Neural cell (in vitro differentiated cells): Measurements from ENCODE around the gene ATP11C. TPM values are rescaled to one million over a fixed set of nuclear protein-coding genes. Genes with fewer than 3 reads are reported as not detected.

Experiments used
- H2AFZ ChIP-seq: fragments of 200-600, 300-800 bp; sonication (generic), shearing (Covaris generic); 2 replicates; pipeline ENCODE4 v1.6.0; 2014; ENCODE audit warnings: low read depth, mild to moderate bottlenecking, antibody characterized with exemption, low read length, moderate library complexity
- H3F3A ChIP-seq: fragments of 200-600 bp; shearing (Covaris generic); 2 replicates; pipeline ENCODE4 v1.6.1; 2016; ENCODE audit warnings: mild to moderate bottlenecking, moderate library complexity, mixed read lengths, antibody characterized with exemption, low read length; ENCODE audit not compliant: insufficient read depth, poor library complexity, severe bottlenecking
- H3K27ac ChIP-seq: fragments of 200-600, 300-800 bp; sonication (generic), shearing (Covaris generic); 2 replicates; pipeline ENCODE4 v1.5.1; 2014; ENCODE audit warnings: mild to moderate bottlenecking, low read length, moderate library complexity
- H3K27me3 ChIP-seq: fragments of 300-800, 200-600 bp; sonication (generic), shearing (Covaris generic); 2 replicates; pipeline ENCODE4 v1.6.0; 2014; ENCODE audit warnings: mild to moderate bottlenecking, low read depth, low read length, moderate library complexity; ENCODE audit not compliant: insufficient read depth
- H3K36me3 ChIP-seq: fragments of 300-800, 200-600 bp; sonication (generic), shearing (Covaris generic); 2 replicates; pipeline ENCODE4 v1.5.1; 2014; ENCODE audit warnings: mild to moderate bottlenecking, antibody characterized with exemption, low read length, moderate library complexity; ENCODE audit not compliant: insufficient read depth
- H3K4me2 ChIP-seq: fragments of 300-800, 200-600 bp; sonication (generic), shearing (Covaris generic); 2 replicates; pipeline ENCODE4 v1.6.0; 2014; ENCODE audit warnings: mild to moderate bottlenecking, low read length
- H3K4me3 ChIP-seq: fragments of 300-800, 200-600 bp; sonication (generic), shearing (Covaris generic); 2 replicates; pipeline ENCODE4 v1.5.1; 2014; ENCODE audit warnings: mild to moderate bottlenecking, low read length, moderate library complexity
- H3K79me2 ChIP-seq: fragments of 200-600 bp; shearing (Covaris generic); replicated peaks from 2 replicates; pipeline ENCODE4 v1.6.0; 2014; ENCODE audit warnings: mild to moderate bottlenecking, low read length, moderate library complexity; ENCODE audit not compliant: insufficient read depth
- H3K9ac ChIP-seq: fragments of 300-800, 200-600 bp; sonication (generic), shearing (Covaris generic); 2 replicates; pipeline ENCODE4 v1.6.1; 2016; ENCODE audit warnings: mild to moderate bottlenecking, low read length, mixed read lengths
- H3K9me2 ChIP-seq: fragments of 200-600 bp; shearing (Covaris generic); 2 replicates; pipeline ENCODE4 v1.6.1; 2016; ENCODE audit warnings: mild to moderate bottlenecking, low read length, mixed read lengths; ENCODE audit not compliant: insufficient read depth
- H3K9me3 ChIP-seq: fragments of 200-600, 300-800 bp; sonication (generic), shearing (Covaris generic); 2 replicates; pipeline ENCODE4 v1.6.1; 2016; ENCODE audit warnings: mild to moderate bottlenecking, mixed run types, low read length, moderate library complexity, mixed read lengths
- H4K20me1 ChIP-seq: fragments of 200-600 bp; shearing (Covaris generic); 2 replicates; pipeline ENCODE4 v1.6.1; 2016; ENCODE audit warnings: mild to moderate bottlenecking, mixed run types; ENCODE audit not compliant: insufficient read depth
- CTCF ChIP-seq: fragments of 450-650 bp; IDR thresholded peaks from 2 replicates; pipeline ENCODE4 v1.5.1; 2014; ENCODE audit warnings: antibody characterized with exemption, mild to moderate bottlenecking, moderate library complexity; ENCODE audit not compliant: poor library complexity, severe bottlenecking
- EP300 ChIP-seq: fragments of 450-650 bp; conservative IDR thresholded peaks from 2 replicates; pipeline ENCODE4 v1.6.1; 2014; ENCODE audit warnings: antibody characterized with exemption, mild to moderate bottlenecking, moderate library complexity; ENCODE audit not compliant: poor library complexity, severe bottlenecking
- EZH2 ChIP-seq: fragments of 200-600, 300-800 bp; shearing (Covaris generic), sonication (generic); IDR thresholded peaks from 2 replicates; pipeline ENCODE4 v1.6.1; 2014; ENCODE audit warnings: antibody characterized with exemption, low read length, borderline replicate concordance, mild to moderate bottlenecking; ENCODE audit not compliant: insufficient read depth, poor library complexity, severe bottlenecking
- MXI1 ChIP-seq: fragments of 450-650 bp; conservative IDR thresholded peaks from 2 replicates; pipeline ENCODE4 v1.6.1; 2014; ENCODE audit warnings: antibody characterized with exemption, mild to moderate bottlenecking; ENCODE audit not compliant: poor library complexity, severe bottlenecking
- POLR2AphosphoS5 ChIP-seq: IDR thresholded peaks from 2 replicates; pipeline ENCODE4 v1.6.1; 2012
- RAD21 ChIP-seq: fragments of 450-650 bp; conservative IDR thresholded peaks from 2 replicates; pipeline ENCODE4 v1.6.1; 2014; ENCODE audit warnings: antibody characterized with exemption, mild to moderate bottlenecking, moderate library complexity
- SMC3 ChIP-seq: fragments of 450-650 bp; conservative IDR thresholded peaks from 2 replicates; pipeline ENCODE4 v1.6.1; 2014; ENCODE audit warnings: antibody characterized with exemption, mild to moderate bottlenecking, moderate library complexity; ENCODE audit not compliant: poor library complexity
- TAF1 ChIP-seq: IDR thresholded peaks from 2 replicates; pipeline ENCODE4 v1.6.1; 2012; ENCODE audit warnings: low read depth
- polyA plus RNA-seq: library from polyadenylated mRNA; depleted of rRNA; stranded (reverse); fragments of >200 nt; gene quantifications from 2 replicates; pipeline ENCODE4 v1.2.3, GENCODE V29; 2014
- TF ChIP-seq, protein P1 (sequence below): IDR thresholded peaks from 2 replicates; pipeline ENCODE4 v1.6.1; 2012; ENCODE audit warnings: borderline replicate concordance

The ATP11C gene
- polyA plus RNA-seq, 1 donor from 2014 or later = 111 TPM

DNA sequence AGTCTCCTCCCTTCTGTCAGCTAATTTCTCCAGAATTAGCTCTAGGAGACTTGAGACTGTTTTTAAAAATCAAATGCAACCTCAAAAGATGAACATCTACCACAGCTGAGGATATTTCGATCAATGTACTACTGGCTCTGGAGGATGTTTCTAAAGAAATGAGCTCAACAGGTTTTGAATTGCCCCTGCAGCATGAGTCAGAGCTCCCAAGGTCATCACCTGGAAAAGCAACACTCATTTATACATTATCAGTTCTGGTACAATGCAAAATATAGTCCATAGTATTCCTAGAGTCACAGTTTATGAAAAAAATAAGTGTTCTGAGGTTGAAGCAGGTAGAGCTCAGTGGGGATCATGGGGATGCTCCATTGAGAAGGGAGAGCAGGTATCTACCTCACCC, 174.0 kb downstream of the ATP11C start:
- Histone ChIP-seq H3K27ac (no peak overlapping the region), H3K4me3 (no peak overlapping the region), H3K79me2 (no peaks in the 10 kb centered on the region), H2AFZ (no peak overlapping the region), H3K9me2 (no peaks in the 10 kb centered on the region), H3K9ac (no peak overlapping the region), H3K9me3 (no peaks in the 10 kb centered on the region), H3K36me3 (no peaks in the 10 kb centered on the region), H3F3A (no peaks in the 10 kb centered on the region), H3K4me2 (no peak overlapping the region), H4K20me1 (no peaks in the 10 kb centered on the region), H3K27me3 (no peaks in the 10 kb centered on the region)
- TF ChIP-seq MXI1 (no peak), EZH2 (no peak), EP300 (no peak), TAF1 (no peak), POLR2AphosphoS5 (no peak), CTCF (no peak), RAD21 (no peak), SMC3 (no peak)
- TF ChIP-seq, protein P1, sequence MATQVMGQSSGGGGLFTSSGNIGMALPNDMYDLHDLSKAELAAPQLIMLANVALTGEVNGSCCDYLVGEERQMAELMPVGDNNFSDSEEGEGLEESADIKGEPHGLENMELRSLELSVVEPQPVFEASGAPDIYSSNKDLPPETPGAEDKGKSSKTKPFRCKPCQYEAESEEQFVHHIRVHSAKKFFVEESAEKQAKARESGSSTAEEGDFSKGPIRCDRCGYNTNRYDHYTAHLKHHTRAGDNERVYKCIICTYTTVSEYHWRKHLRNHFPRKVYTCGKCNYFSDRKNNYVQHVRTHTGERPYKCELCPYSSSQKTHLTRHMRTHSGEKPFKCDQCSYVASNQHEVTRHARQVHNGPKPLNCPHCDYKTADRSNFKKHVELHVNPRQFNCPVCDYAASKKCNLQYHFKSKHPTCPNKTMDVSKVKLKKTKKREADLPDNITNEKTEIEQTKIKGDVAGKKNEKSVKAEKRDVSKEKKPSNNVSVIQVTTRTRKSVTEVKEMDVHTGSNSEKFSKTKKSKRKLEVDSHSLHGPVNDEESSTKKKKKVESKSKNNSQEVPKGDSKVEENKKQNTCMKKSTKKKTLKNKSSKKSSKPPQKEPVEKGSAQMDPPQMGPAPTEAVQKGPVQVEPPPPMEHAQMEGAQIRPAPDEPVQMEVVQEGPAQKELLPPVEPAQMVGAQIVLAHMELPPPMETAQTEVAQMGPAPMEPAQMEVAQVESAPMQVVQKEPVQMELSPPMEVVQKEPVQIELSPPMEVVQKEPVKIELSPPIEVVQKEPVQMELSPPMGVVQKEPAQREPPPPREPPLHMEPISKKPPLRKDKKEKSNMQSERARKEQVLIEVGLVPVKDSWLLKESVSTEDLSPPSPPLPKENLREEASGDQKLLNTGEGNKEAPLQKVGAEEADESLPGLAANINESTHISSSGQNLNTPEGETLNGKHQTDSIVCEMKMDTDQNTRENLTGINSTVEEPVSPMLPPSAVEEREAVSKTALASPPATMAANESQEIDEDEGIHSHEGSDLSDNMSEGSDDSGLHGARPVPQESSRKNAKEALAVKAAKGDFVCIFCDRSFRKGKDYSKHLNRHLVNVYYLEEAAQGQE = no peak

DNA sequence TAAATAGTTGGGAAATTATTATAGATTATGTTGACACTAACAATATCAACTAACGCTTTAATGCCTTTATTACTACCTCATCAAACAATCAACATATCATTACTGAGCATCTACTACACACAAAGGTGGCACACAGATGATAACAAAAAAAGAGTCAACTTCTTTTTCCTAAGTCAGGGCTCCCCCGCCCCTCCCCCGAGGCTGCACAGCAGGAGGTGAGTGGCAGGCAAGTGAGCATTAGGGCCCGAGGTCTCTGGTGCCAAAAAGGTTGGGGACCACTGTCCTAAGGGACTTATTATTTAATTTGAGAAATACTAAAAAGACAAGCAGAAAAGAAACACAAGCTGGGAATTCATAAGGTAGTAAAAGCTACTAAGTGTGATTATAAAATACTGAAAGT, 174.6 kb downstream of the ATP11C start:
- TF ChIP-seq MXI1 = no peak
- TF ChIP-seq EP300 = no peak
- TF ChIP-seq, protein P1 = no peak
- no peak for TF ChIP-seq EZH2
- TF ChIP-seq SMC3 = no peak
- no peak for TF ChIP-seq CTCF
- TF ChIP-seq POLR2AphosphoS5 = no peak
- H3K27me3 ChIP-seq = no peaks in the 10 kb centered on the region
- no peak overlapping the region for H2AFZ ChIP-seq

More for the DNA sequence above, 174.6 kb downstream of the ATP11C start:
- no peaks in the 10 kb centered on the region for H3F3A ChIP-seq
- H3K9me3 ChIP-seq = no peaks in the 10 kb centered on the region
- H4K20me1 ChIP-seq = no peaks in the 10 kb centered on the region
- H3K4me3 ChIP-seq = no peak overlapping the region
- no peaks in the 10 kb centered on the region for H3K36me3 ChIP-seq
- no peak overlapping the region for H3K27ac ChIP-seq
- no peak overlapping the region for H3K9ac ChIP-seq
- no peak overlapping the region for H3K4me2 ChIP-seq
- no peaks in the 10 kb centered on the region for H3K9me2 ChIP-seq
- H3K79me2 ChIP-seq = no peaks in the 10 kb centered on the region
